NCI-H446 treated with DMSO at 0.1 percent for 48 hours (cell line): ENCODE measurements around the gene SELENOO.
A peak's percentile ranks its signal among the peaks of the same experiment; 100 is the strongest.

Experiments used
- DNase-seq: peaks from one replicate; lab custom pipeline; 2025; lab: John Stamatoyannopoulos, UW

SELENOO gene

GRCh38 chr22:50185375-50186087 lies 15.3 kb upstream of the SELENOO start, which contains the start of gene TRABD:
Gene TRABD, plus strand, starts transcription at chr22:50185913. Its CDS starts 7,148 bp downstream, at chr22:50193061.
- peak; percentile 71 for DNase-seq

- DNase-seq = no peak
Measured at GRCh38 chr22:50186181-50186714, 14.6 kb upstream of the SELENOO start.

GRCh38 chr22:50186761-50187523 lies 13.9 kb upstream of the SELENOO start:
- no peak for DNase-seq

GRCh38 chr22:50188356-50188755 lies 12.5 kb upstream of the SELENOO start:
- no peak for DNase-seq

- DNase-seq = no peak
Measured at GRCh38 chr22:50189184-50189848, 11.5 kb upstream of the SELENOO start.

GRCh38 chr22:50189849-50190181 lies 11.0 kb upstream of the SELENOO start:
- no peak for DNase-seq

- DNase-seq = peak; percentile 6
Measured at GRCh38 chr22:50190182-50190940, 10.4 kb upstream of the SELENOO start.

GRCh38 chr22:50190941-50191741 lies 9.7 kb upstream of the SELENOO start:
- DNase-seq = no peak

GRCh38 chr22:50192436-50193204 lies 8.2 kb upstream of the SELENOO start:
- DNase-seq = no peak

GRCh38 chr22:50193621-50194020 lies 7.2 kb upstream of the SELENOO start:
- DNase-seq = no peak

GRCh38 chr22:50194037-50194805 lies 6.6 kb upstream of the SELENOO start:
- no peak for DNase-seq

- no peak for DNase-seq
Measured at GRCh38 chr22:50196256-50196655, 4.6 kb upstream of the SELENOO start.

GRCh38 chr22:50197000-50197800 lies 3.6 kb upstream of the SELENOO start:
- DNase-seq = no peak

- DNase-seq = no peak
Measured at GRCh38 chr22:50197856-50198623, 2.8 kb upstream of the SELENOO start.

- no peak for DNase-seq
Measured at GRCh38 chr22:50198624-50199017, 2.2 kb upstream of the SELENOO start.

GRCh38 chr22:50199251-50199721 lies 1.5 kb upstream of the SELENOO start:
- no peak for DNase-seq

- no peak for DNase-seq
Measured at GRCh38 chr22:50199829-50200460, 866 bp upstream of the SELENOO start.
